Activated CD4-positive, alpha-beta T cell treated with anti-CD3 and anti-CD28 coated beads for 4 hours (primary cell): Measurements from ENCODE around the gene ARFGAP1.
A peak's percentile ranks its signal among the peaks of the same experiment; 100 is the strongest.

Experiments used
- DNase-seq, 2 donors: peaks; one replicate each; pipeline ENCODE4 v3.0.0-alpha.2; 2020

ARFGAP1 gene

DNA sequence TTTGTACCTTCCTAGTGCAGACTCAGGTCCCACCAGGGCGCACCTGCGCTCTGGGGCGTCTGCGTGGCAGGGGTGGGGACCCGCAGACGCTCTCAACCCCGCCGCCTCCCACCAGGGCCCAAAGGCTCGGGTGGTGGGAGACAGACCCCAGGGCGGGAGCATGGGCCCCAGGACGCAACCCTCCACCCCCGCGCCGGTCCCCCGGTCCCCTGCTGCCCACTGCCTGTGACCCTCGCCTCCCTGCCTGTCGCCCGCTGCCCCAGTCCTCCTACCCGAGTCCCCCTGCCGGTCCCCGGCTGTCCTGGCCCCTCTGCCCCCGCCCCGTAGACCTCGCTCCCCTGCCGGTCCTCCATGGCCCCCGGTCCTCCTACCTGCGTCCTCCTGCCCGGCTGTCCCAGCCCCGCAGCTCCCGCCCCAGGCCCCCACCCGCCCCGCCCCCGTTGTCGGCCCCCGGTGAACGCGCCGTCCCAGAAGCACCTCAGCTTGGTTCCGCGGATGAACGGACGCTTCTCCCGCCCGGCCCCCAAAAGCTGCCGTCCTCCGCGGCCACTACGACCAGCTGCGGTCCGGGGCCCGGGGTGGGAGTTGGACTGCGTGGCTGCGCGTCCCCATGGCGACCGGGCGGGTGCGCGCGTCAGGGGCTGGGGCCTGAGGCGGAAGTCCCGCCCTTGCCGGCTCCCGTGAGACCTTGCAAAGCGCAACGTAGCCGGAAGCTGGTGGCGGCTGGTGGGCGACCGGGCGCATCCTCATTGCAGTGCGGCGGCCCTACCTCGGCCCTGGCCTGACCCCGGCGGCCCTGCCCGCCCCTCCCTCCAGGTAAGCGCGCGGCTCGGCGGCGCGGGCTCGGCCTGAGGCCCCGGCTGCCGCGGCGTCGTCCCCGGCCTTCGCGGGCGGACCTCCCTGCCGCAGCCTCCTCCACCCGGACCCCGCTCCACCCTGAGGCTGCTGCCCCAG, at the start of gene ARFGAP1:
Gene ARFGAP1 (plus strand): TSS at position 709 of the 954 bp plus-strand sequence. CDS start 2,768 bp downstream, outside the sequence.
- peak; percentile 85 to 88 for DNase-seq

DNA sequence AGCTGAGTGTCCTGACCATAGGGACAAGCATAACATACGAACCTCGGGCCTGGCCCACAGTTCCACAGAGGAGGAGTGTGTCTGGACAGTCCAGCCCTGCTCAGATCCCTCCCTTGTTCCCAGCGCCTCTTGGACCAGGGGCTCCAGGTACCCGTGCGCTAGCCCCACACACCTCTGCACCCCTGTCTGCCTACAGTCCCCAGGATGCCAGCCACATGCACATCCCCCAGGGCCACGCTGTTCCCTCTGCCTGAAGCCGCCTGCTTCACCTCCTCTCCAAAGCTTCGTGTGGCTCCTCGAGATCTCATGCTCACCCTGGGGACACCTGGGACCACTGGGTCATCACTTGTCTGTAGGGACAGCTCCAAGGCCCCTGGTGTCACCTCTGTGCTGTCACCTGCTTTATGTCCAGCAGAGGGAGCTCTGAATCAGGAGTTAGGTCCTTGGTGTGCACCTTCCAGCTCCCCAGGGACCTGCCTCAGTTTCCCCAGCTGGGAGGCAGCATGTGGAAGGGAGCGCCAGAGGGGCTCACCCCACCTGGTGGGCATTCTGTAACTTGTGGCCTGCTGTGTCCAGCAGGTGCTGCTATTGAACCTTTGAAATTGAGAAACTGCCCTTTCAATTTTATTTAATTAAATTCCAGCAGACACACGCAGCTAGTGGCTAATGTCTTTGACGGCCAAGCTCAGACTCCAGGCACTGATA, 49.3 kb upstream of the ARFGAP1 start:
- DNase-seq: peak; percentile 44 to 51

DNA sequence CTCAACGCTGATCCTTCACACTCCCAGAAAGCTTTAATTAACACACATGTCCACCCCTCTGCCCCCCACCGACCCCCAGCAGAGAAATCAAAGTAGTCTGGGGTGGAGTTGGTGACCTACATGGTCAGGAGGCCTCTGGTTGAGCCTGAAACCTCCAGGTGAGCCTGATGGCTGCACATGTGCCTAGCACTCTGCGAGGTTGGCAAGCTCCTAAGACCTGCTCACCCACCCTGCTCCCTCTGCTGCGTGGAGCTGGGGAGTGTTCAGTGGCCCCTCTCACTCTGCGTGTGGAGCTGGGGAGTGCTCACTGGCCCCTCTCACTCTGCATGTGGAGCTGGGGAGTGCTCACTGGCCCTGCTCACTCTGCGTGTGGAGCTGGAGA, 48.8 kb upstream of the ARFGAP1 start:
- DNase-seq: no peak

DNA sequence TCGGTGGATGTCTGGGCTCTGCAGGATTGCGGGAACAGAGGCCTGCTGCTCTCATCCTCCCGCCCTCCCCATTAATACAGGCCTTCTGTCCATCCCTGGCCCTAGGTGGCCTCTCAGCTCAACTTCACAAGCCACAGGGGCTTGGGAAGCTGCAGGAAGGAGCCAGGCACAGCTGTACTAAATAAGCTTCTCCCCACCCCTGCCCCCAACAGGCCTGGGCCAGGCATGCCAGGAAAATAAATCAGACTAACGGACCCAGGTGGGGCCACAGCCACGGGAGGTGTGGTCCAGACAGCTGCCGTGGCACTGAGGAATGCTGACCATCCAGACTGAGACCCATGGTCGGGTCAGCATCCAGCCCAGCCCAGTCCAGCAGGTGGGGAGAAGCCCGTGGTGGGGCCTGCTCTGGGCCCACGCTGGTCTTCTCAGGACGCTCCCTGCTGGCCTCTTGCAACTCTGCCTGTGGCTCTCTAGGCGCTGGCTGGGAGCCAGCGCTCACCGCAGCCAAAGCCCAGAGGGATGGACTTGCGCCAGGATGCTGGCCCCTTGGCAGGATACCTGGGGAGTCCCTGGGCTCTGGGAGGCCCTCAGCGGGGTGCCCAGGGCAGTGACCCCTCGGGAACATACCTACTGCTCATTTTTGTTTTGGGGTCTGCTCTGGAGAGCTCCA, 48.1 kb upstream of the ARFGAP1 start:
- DNase-seq: no peak

DNA sequence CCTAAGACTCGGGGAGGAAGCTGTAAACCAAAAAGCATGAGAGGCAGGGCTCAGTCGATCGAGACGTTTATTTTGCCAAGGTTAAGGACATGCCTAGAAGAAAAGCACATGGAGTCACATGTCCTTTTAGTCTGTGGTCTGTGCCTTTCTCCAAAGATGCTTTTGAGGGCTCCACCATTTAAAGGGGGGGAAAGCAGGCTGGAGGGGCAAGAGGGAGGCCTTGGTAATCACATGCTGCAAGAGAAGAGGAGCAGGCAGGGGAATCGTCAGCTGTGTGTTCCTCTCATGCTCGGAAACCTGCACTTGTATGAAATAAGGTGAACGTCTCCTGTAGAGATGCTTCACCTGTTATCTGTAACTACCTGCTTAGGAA, 47.5 kb upstream of the ARFGAP1 start:
- DNase-seq: no peak

DNA sequence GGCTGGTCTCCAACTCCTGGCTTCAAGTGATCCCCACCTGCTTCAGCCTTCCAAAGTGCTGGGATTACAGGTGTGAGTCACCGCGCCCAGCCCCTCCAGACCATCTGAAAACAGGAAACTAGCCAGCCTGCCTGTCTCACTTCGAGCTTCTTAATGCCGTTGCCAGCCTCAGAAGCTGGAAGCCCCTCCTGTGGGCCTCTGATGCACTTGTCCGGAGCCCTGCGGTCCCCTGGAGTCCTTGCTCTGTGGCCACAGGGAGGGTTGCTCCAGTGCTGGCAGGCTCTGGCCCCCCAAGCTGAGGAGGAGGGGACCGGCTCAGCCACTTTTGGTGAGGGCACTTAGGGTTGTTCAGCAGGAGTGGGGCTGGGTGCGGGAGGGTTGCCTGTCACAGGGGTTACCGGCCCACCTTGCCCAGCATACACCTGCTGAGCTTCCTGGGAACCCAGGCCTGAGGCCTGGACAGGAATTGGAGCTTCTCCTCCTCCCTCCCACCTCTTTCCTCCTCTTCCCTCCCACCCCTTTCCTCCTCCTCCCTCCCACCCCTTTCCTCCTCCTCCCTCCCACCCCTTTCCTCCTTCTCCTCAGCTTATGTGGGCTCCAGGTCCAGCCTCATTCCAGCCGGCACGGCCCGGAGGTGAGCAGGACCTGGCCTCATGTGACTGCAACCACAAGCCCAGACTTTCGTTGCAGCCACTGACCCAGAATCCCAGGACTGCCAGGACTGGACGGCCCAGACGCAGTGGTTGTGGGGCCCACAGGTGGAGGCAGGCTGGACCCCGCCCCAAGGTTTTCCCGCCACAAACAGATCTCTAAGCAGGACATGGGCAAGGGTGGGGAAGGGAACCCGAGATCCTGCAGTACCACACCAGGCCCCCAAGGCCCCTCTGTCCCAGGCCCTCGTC, 46.3 kb upstream of the ARFGAP1 start:
- DNase-seq: no peak

DNA sequence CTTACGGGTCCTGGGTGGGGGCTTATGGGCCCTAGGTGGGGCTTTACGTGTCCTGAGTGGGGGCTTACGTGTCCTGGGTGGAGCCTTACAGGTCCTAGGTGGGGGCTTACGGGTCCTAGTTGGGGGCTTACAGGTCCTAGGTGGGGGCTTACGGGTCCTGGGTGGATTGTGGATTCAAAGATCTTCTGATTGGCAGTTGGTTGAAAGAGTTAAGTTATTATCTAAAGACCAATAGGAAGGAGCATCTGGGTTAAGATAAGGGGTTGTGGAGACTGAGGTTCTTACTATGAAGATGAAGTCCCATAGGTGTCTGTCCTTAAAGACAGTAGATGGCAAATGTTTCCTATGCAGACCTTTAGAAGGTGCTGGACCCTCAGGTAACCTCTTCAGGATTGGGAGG, 45.4 kb upstream of the ARFGAP1 start:
- DNase-seq: no peak

DNA sequence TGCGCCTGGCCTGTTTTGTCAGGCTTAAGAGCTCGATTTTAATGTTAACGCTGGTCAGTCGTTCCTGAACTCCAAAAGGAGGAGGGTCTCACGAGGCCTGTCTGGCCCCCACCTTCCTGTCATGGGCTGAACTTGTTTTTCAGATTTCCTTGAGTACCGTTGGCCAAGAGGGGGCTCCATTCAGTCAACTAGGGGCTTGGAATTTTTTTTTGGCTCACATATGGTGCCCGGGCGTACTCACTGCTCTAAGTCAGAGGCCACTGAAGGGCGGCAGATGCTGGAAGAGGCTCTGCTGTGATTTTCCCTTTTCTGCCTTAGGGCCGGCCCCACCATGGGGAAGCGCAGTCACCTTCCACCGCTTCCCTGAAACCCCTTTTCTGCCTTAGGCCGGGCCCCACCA, 43.8 kb upstream of the ARFGAP1 start:
- no peak for DNase-seq

DNA sequence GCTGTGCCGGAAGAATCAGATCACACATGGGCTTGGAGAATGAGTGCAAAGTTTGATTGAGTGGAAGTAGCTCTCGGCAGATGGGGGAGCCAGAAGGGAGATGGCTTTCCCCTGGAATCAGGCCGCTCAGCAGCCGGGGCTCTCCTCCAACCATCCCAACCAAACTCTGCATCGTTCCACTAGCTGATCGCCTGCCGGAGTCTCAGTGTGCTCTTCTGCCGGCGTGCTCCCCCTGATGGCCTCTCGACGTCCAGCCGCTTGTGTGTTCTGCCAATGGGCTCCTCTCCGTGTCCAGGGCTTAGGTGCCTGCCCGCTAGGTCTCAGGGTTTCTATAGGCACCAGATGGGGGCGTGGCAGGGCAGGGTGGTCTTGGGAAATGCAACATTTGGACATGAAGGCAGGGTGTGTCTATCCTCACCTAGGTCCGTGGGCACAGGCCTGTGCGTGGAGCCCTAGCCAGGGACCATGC, 41.8 kb upstream of the ARFGAP1 start:
- no peak for DNase-seq

DNA sequence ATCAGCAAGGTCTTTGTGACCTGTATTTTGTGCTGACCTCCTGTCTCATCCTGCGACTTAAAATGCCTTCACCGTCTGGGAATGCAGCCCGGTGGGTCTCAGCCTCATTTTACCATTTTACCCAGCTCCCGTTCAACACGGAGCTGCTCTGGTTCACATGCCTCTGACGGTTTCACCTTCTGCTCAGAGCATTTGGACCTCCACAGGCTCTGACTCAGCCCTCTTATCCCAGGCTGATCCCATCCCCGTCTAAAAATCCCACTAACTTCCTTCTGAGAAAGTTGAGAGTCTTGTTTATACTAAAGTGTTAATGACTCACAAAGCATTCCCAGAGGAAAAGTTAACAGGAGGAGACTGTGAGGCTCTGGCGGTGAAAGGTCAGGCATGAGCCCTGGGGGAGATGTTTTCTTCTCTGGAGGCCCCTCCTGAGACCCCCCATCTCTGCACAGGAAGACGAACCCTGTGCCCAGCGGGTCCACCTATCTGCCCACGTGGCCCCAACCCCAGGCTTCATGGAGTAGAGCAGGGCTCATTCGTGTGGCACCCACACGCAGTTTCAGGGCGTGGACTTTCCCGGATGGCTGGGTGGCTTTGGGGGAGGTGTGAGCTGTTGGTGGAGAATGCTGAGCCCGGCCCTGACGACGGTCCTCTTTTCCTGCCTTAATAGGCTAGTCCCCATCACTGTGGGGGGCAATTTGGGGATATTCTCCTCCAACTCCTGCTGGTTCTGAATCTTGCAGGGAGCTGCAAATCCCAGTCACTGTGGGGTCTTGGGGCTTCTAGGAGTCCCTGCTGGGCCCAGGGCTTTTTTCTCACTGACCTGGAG, 40.2 kb upstream of the ARFGAP1 start:
- DNase-seq: no peak

DNA sequence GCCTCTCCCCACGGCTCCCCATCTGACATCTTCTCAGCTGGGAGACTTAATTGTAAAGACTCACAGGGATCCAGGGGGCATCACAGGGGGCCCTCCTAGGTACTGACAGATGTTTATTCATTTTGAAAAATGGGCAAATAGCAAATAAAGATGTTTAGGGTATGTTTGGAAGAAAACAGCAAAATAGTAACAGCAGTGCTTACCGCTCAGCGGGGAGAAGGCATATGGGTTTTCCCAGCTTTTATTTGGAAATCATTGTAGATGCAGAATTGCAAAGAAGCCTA, 39.6 kb upstream of the ARFGAP1 start:
- DNase-seq: no peak

DNA sequence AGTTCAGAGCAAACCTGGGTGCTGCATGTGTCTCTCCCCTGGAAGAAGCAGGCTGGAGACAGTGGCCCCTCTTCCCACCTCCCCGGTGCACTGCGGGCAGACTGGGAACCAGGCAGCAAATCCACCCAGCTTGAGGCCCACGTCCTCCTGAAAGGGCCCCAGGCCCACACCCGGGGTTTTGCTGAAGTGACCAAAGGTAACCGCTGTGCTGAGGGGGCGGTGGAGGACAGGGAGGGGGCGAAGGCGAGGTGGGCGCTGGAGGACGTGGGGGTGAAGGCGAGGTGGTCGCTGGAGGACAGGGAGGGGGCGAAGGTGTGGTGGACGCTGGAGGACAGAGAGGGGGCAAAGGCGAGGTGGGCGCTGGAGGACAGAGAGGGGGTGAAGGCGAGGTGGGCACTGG, 38.7 kb upstream of the ARFGAP1 start:
- no peak for DNase-seq

DNA sequence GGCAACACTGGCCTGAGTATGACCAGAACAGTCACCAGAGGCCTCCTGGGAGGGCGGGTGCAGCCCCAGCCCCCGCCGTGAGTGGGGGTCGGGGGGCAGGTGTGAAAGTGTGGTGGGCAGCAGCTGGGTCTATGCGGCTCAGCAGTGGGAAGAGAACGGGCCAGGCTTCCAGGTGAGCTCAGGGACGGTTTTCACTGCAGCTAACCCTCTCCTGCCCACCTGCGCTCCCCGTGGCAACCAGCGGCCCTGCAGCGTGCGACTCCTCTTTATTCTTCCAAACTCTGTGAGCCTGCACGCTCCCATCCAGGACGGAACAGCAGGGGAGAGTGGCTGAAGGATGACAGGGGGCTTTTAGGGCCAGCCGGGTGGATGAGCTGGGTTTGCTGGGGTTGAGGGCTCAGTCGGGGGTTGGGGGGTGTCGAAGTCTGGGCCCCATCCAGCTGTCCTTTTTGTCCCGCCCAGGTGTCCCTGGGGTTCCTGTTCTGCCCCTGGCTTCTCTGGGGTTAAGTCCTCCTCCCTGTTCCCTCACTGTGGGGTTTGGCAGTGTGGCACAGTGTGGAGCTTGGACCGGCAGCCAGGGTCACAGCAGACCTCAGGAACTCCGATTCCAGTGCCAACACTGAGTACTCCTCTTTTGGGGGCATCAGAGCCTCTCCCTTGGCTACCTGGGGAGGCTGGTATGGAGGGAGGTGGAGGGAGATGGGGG, 37.8 kb upstream of the ARFGAP1 start:
- peak in 1 of 2 donors; percentile 26 for DNase-seq

DNA sequence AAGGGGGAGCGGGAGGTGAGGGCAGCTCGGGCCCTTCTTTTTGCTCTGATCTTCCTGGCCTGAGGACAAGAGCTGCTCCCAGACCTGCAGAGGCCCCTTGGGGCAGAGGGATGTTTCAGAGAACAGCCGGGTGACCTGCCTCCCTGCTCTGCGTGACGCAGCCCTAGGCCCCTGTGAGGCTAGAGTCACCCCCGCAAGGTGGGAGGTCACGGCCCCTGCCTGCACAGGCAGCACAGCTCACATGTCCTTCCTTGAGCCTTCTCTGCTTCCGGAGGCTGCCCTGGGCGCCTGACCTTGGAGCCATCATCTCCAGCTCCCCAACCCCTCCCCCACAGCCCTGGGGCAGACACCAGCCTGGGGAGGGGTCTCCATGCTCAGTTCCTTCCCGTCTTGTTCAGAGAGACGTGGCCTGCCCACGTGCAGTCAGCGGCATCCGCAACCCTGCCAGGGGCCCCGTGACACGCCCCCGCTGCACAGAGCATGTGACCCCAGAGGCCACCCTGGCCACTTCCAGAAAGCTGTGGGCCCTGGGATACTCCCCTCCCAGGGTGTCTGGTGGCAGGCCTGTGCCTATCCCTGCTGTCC, 37.1 kb upstream of the ARFGAP1 start, which contains the start of gene BIRC7:
Gene BIRC7 (plus strand): TSS at position 507 of the 585 bp plus-strand sequence. CDS start 192 bp downstream, outside the sequence.
- no peak for DNase-seq

DNA sequence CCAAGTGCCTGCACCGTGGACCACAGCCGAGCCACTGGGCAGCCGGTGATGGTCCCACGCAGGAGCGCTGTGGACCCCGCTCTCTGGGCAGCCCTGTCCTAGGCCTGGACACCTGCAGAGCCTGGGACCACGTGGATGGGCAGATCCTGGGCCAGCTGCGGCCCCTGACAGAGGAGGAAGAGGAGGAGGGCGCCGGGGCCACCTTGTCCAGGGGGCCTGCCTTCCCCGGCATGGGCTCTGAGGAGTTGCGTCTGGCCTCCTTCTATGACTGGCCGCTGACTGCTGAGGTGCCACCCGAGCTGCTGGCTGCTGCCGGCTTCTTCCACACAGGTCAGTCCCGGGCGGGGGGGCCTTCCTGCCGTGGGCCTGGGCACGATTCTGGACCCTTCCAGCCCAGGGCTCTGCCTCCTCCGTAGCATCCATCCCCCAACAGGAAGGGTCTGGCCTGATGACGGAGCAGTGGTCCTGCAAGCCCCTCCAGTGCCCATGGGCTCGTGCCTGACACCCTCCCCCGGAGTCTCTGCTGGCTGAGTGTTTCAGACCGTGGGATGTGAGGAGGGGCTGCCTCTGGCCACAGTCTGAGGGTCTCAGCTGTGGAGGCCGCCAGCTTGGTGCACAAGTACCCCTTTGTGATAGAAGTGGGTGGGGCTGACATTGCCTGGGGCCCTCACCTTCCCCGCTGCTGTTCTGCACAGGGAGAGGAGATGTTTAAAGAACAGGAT, 36.3 kb upstream of the ARFGAP1 start:
- no peak for DNase-seq

DNA sequence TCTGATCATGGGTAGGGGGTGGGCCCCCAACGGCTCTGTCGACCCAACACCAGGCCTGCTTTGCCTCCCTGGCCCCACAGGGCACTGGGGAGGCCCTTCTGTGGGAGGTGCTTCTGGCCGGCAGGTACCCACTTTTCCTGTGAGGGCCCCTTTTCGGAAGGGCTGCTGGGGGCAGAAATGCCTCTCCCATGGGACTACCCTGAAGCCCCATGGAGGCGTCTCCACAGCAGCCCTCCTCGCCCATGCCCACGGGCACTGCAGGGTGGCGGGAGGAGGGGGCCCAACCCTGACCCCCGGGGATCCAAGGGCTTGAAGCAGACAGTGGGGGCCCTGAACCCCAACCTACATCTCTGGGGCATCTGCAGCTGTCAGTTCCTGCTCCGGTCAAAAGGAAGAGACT, 34.6 kb upstream of the ARFGAP1 start:
- DNase-seq: no peak

DNA sequence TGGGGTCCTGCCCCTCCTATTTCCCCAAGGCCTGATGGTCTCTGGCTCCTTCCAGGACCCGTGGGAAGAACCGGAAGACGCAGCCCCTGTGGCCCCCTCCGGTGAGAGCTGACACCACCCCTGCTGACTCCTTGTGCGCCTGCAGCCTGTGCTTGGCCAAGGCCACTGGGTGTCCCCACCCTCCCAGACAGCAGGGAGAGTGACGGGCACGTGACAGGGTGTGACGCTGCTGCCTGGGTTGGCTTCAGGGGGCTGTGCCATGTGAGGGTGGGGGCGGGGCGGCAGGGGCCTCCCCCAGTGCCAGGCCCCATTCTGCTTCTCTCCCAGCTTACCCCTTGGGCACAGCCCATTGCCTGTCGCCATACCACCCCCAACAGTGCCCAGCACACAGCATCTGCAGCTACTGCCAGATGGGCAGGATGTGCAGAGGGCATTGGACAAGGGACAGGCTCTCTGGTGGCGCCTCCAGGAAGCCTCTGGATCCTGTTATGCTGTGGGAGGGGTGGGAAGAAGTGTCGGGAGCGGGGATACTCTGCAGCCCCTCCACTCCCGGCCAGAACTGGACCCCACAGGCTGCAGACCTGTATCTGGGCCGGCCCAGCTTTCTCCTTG, 34.0 kb upstream of the ARFGAP1 start:
- no peak for DNase-seq

DNA sequence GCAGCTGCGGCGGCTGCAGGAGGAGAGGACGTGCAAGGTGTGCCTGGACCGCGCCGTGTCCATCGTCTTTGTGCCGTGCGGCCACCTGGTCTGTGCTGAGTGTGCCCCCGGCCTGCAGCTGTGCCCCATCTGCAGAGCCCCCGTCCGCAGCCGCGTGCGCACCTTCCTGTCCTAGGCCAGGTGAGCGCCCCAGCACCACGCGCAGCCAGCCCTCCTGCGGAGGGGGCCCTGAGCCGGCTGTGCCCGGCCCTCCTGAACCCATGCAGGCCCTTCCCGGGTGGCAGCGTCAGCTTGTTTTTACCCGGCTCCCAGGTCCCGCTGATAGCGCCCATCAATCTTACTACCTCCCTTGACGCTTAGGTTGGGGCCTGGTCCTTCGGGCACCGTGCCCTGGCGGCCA, 33.2 kb upstream of the ARFGAP1 start:
- DNase-seq: no peak

DNA sequence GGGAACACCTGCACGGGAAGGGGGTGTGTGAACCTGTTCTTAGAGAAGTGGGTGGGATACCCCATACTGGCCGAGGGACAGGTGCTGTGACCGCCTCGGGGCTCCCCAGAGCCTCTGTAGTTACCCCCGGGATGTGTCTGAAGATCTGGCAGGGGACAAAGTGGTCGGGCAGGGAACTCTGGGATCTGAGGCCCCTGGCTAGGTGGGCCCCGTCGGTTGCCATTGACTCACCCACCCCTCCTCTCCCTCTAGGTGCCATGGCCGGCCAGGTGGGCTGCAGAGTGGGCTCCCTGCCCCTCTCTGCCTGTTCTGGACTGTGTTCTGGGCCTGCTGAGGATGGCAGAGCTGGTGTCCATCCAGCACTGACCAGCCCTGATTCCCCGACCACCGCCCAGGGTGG, 32.6 kb upstream of the ARFGAP1 start:
- DNase-seq: no peak
